IPS-NIHi7 (cell line): ENCODE measurements around the gene NBPF11.
"Not testable (repeated sequence)": the region's sequence is repeated elsewhere in the genome, so short reads cannot be mapped to it uniquely, and the experiment has no call there.

ENCODE experiments used
- DNase-seq: peaks from one replicate; pipeline ENCODE4 v3.0.0; 2012; ENCODE audit warnings: mixed read lengths; ENCODE audit errors: extremely low spot score

Gene NBPF11

GRCh38 chr1:148151911-148152656, at the start of gene NBPF11:
Gene NBPF11 (minus strand): TSS chr1:148152281. CDS start chr1:148127003, 25,278 bp downstream.
- not testable (repeated sequence) for DNase-seq

DNA sequence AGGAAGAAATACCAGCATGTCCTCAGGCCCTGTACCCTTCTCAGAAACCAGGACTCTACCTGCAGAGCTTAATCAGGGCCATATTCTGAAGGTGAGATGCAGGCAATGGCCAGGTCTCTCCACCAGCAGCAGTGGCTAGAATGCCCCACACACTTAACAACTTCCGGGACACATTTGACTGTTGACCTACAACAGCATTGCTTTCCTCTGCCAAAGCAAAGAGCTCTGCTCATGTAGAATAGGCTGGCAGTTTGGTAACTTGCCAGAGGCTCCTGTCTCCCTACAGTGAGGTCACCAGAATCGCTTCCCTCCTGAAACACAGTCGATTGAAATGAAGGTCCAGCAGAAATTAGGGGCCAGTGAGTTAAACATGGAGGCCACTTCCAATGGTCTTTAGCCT, 45.3 kb upstream of the NBPF11 start:
- DNase-seq = not testable (repeated sequence)

GRCh38 chr1:148196949-148197348, 44.9 kb upstream of the NBPF11 start:
- DNase-seq = not testable (repeated sequence)

- not testable (repeated sequence) for DNase-seq
Measured at GRCh38 chr1:148195115-148195514, 43.0 kb upstream of the NBPF11 start.

DNA sequence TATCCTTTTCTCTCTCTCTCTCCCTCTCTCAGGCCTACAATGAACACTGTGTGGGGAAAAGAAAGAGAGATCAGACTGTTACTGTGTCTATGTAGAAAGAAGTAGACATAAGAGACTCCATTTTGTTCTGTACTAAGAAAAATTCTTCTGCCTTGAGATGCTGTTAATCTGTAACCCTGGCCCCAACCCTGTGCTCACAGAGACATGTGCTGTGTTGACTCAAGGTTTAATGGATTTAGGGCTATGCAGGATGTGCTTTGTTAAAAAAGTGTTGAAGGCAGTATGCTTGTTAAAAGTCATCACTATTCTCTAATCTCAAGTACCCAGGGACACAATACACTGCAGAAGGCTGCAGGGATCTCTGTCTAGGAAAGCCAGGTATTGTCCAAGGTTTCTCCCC, 36.7 kb upstream of the NBPF11 start:
- DNase-seq = not testable (repeated sequence)

- not testable (repeated sequence) for DNase-seq
Measured at GRCh38 chr1:148178682-148179081, 26.6 kb upstream of the NBPF11 start.

- DNase-seq = not testable (repeated sequence)
Measured at GRCh38 chr1:148175414-148175813, 23.3 kb upstream of the NBPF11 start.

DNA sequence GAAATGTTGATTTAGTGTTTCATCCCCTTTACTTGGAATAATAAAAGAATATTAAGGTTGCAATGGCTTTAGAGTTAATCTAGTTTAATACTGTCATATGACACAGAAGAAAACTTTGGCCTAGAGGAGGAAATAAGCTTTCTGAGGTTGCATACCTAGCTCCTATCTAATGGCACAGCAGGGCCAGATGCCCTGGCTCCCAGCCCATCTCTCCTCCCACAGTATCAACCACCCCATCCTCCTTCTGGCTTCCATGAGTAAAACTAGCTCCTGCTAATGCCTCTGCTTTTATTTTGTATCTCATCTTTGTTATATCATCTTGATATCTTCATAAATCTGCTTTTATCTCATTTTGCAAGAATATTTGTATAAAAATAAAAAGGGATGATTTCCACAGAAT, 19.9 kb upstream of the NBPF11 start:
- not testable (repeated sequence) for DNase-seq

- no peak for DNase-seq
Measured at GRCh38 chr1:148166558-148167492, 14.7 kb upstream of the NBPF11 start.

- no peak for DNase-seq
Measured at GRCh38 chr1:148162363-148162762, 10.3 kb upstream of the NBPF11 start.

- no peak for DNase-seq
Measured at GRCh38 chr1:148161053-148161901, 9.2 kb upstream of the NBPF11 start.

- no peak for DNase-seq
Measured at GRCh38 chr1:148160343-148161052, 8.4 kb upstream of the NBPF11 start.

- no peak for DNase-seq
Measured at GRCh38 chr1:148160048-148160342, 7.9 kb upstream of the NBPF11 start.

DNA sequence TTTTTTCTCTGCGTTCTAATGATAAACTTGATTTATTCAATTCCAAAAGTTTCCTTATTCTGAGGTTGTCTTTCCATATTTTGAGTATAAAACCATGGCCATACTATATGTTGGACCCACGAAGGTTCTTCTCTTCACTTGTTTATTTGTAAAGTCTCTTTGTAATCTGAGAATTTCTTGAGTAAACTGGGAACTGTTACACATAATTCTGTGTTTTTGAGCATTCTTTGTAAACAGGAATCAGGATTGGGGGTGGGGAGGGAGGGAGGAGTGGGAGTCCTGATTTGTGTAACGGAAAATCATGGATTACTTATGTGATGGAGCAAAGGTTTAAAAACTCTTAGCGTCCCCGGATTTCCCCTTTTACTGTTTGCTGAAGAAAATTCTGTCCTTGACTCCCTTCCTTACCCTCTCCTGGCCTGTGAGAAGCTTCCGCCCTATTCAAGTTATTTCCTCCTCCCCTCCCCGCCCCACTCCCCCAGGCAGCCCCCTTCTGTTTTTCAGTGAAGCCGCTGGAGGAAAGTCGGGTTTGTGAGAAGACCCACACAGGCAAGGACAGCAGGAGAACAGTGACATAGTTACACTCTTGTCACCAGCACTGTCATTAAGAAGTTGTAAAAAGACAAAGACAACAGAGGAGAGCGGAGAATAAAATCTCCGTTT, 6.4 kb upstream of the NBPF11 start:
- DNase-seq = peak; percentile 21

GRCh38 chr1:148157803-148158202, 5.7 kb upstream of the NBPF11 start:
- DNase-seq = not testable (repeated sequence)

DNA sequence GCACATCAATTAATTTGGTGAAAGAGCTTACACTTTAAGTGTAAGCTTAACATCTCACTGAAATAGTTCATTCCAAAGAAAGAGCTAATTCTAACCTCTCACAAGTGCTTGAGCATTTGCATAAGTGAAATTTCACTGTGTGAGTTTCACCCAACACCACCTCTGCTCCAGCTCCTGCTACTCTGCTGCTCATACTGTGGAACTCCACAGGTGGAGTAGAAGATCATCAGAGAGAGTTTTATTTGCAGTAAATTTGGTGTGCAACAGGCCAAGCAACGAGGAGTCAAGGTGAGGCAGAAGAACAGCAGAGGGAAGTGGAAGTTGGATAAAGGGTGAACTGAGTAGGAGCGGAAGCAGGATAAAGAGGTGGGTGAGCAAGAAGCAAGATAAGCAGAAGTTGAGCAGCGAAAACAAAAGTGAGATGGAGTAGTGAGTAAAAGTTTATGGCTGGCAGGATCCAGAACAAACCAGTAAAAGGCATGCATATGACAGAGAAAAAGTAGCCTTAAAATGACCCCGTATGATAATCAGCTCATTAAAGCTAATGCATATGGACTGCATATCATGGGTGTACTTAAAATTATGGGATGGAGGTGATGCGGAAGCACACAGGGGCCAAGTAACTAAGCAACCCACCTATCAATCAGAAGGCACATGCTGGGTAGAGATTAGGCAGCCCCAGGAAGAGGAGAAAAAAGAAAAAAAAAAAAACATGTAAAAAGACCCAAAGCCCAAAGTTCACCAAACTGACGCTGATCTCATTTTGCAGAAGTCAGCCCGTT, 3.6 kb upstream of the NBPF11 start:
- DNase-seq = not testable (repeated sequence)

DNA sequence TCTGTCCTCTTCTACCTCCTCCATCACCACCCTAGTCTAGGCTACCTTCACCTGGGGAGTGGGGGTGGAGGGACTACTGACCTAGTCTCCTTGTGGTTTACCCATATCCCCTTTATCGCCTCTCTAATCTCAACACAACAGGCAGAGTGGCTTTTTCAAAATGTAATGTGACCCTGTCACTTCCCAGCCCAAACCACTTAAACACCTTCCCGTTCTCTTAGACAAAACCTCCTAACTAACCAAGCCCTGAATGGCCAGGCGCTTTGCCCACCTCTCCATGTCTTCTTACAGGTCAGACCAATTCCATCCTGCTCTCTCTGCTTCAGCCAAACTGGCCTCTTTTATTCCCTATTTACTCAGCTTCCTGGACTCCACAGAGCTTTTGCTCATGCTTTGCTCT, 714 bp upstream of the NBPF11 start:
- not testable (repeated sequence) for DNase-seq

DNA sequence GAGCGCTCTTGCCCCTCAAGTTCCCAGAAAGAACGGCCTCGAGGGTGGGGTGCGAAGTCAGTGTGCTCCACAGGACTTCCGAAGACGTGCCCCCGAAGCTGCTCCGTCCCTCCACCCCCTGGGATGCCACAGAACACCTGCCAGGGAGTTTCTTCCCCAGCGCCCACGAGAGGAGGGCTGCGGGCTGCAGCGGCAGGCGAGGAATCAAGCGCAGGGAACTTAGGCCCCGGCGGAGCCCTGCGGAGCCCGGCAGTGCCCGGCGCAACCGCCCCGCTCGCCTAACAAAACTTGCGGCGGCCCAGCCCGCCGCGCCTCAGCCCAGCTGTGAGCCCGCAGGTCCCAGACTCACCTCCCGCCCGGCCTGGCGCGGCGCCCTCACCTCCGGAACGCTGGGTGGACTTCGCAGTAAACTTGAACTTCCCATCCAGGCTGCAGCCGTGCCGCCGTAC, 686 bp downstream of the NBPF11 start:
- DNase-seq = not testable (repeated sequence)

GRCh38 chr1:148150945-148151344, 1.1 kb downstream of the NBPF11 start:
- DNase-seq = not testable (repeated sequence)

- DNase-seq = not testable (repeated sequence)
Measured at GRCh38 chr1:148150014-148150413, 2.1 kb downstream of the NBPF11 start.
